ENCODE results near the gene ACTRT2. TPM values are rescaled to one million over a fixed set of nuclear protein-coding genes. Genes with fewer than 3 reads are reported as not detected.

The ACTRT2 gene
- total and polyA plus RNA-seq, 7 donors: not detected

GRCh38 chr1:2989185-2989584, 32.1 kb upstream of the ACTRT2 start:
- Histone ChIP-seq H3K4me3 (no peak overlapping the region), H3K36me3 (no peaks in the 10 kb centered on the region), H3K9me3 (peaks cover 0 to 7% (median 5%) of the 10 kb centered on the region in 4 donors), H3K27ac (no peak overlapping the region), H3K27me3 (peaks cover 0 to 35% (median 0%) of the 10 kb centered on the region in 3 donors), H3K4me1 (no peaks in the 10 kb centered on the region)
- no peak for TF ChIP-seq EP300 (IDR thresholded peaks at IDR 0.05)
- TF ChIP-seq CTCF (IDR thresholded peaks at IDR 0.05): no peak
- TF ChIP-seq POLR2A (IDR thresholded peaks at IDR 0.05): no peak
- TF ChIP-seq POLR2AphosphoS5 (IDR thresholded peaks at IDR 0.05): no peak
- WGBS, 2 donors: 79 to 86% methylated on average over 2 of the region's 2 CpGs
- DNase-seq: no peak
- intact Hi-C loops (cut with DNase I): no loop called here

- H3K9me3 ChIP-seq: peaks cover 0 to 10% (median 8%) of the 10 kb centered on the region in 4 donors
- H3K4me3 ChIP-seq: no peak overlapping the region
- DNase-seq: peak; percentile 50
- H3K27ac ChIP-seq: no peak overlapping the region
- 86 to 87% methylated on average over 7 of the region's 7 CpGs for WGBS, 2 donors
- H3K27me3 ChIP-seq: peaks cover 0 to 35% (median 0%) of the 10 kb centered on the region in 3 donors
- TF ChIP-seq CTCF (IDR thresholded peaks at IDR 0.05) (no peak), EP300 (IDR thresholded peaks at IDR 0.05) (no peak), POLR2AphosphoS5 (IDR thresholded peaks at IDR 0.05) (no peak), POLR2A (IDR thresholded peaks at IDR 0.05) (no peak)
- no peaks in the 10 kb centered on the region for H3K4me1 ChIP-seq
- no peaks in the 10 kb centered on the region for H3K36me3 ChIP-seq
- intact Hi-C loops (cut with DNase I): no loop called here
These were observed 31.3 kb upstream of the ACTRT2 start for GRCh38 chr1:2989976-2990375.

- peak; percentile 42 for DNase-seq
- Histone ChIP-seq H3K4me3 (no peak overlapping the region), H3K36me3 (no peaks in the 10 kb centered on the region), H3K27me3 (peaks cover 0 to 35% (median 0%) of the 10 kb centered on the region in 3 donors), H3K4me1 (no peaks in the 10 kb centered on the region), H3K9me3 (peaks cover 0 to 10% (median 8%) of the 10 kb centered on the region in 4 donors), H3K27ac (no peak overlapping the region)
- intact Hi-C loops (cut with DNase I): no loop called here
- TF ChIP-seq CTCF (IDR thresholded peaks at IDR 0.05) (no peak), EP300 (IDR thresholded peaks at IDR 0.05) (no peak), POLR2A (IDR thresholded peaks at IDR 0.05) (no peak), POLR2AphosphoS5 (IDR thresholded peaks at IDR 0.05) (no peak)
- 89 to 93% methylated on average over 20 of the region's 20 CpGs for WGBS, 2 donors
These were observed 30.7 kb upstream of the ACTRT2 start for GRCh38 chr1:2990376-2991115.

GRCh38 chr1:2991753-2992495, 29.3 kb upstream of the ACTRT2 start:
- peak; percentile 39 for DNase-seq
- TF ChIP-seq POLR2AphosphoS5 (IDR thresholded peaks at IDR 0.05) (no peak), CTCF (IDR thresholded peaks at IDR 0.05) (no peak), EP300 (IDR thresholded peaks at IDR 0.05) (no peak), POLR2A (IDR thresholded peaks at IDR 0.05) (no peak)

More at GRCh38 chr1:2991753-2992495, 29.3 kb upstream of the ACTRT2 start:
- peaks cover 0 to 30% (median 0%) of the 10 kb centered on the region in 3 donors for H3K27me3 ChIP-seq
- no peaks in the 10 kb centered on the region for H3K36me3 ChIP-seq
- no peak overlapping the region for H3K4me3 ChIP-seq
- H3K9me3 ChIP-seq: peaks cover 0 to 15% (median 9%) of the 10 kb centered on the region in 4 donors
- 74 to 82% methylated on average over 18 of the region's 18 CpGs for WGBS, 2 donors
- no peaks in the 10 kb centered on the region for H3K4me1 ChIP-seq
- no peak overlapping the region for H3K27ac ChIP-seq
- intact Hi-C loops (cut with DNase I): no loop called here

All from sigmoid colon (tissue), 7 donors.